GM12872 (cell line): Measurements from ENCODE around the gene PLA2G1B.

ENCODE experiments used
- CTCF ChIP-seq: IDR thresholded peaks from 3 replicates; pipeline ENCODE4 v1.5.1; 2011; ENCODE audit warnings: low read depth, mild to moderate bottlenecking, low read length, moderate library complexity; ENCODE audit not compliant: insufficient read depth

PLA2G1B gene

GRCh38 chr12:120286768-120287490 lies 40.6 kb downstream of the PLA2G1B start:
- no peak for TF ChIP-seq CTCF

- no peak for TF ChIP-seq CTCF
Observed at GRCh38 chr12:120284381-120284780, 43.2 kb downstream of the PLA2G1B start.

- TF ChIP-seq CTCF = no peak
Observed at GRCh38 chr12:120283318-120283717, 44.3 kb downstream of the PLA2G1B start.

- TF ChIP-seq CTCF = no peak
Observed at GRCh38 chr12:120278137-120279069, 49.2 kb downstream of the PLA2G1B start.

GRCh38 chr12:120276734-120277133 lies 50.8 kb downstream of the PLA2G1B start:
- no peak for TF ChIP-seq CTCF
